ENCODE data around the gene UBE2H.

UBE2H gene

GRCh38 chr7:129785685-129786514 lies 166.9 kb downstream of the UBE2H start:
- peak; percentile 76 for DNase-seq

GRCh38 chr7:129784783-129785684 lies 167.7 kb downstream of the UBE2H start:
- DNase-seq: peak; percentile 54

GRCh38 chr7:129784437-129784782 lies 168.3 kb downstream of the UBE2H start:
- DNase-seq: peak; percentile 59

- no peak for DNase-seq
Measured at GRCh38 chr7:129783584-129783919, 169.2 kb downstream of the UBE2H start.

GRCh38 chr7:129782818-129783583 lies 169.8 kb downstream of the UBE2H start:
- DNase-seq: peak; percentile 75

- peak; percentile 74 for DNase-seq
Measured at GRCh38 chr7:129781928-129782817, 170.6 kb downstream of the UBE2H start.

GRCh38 chr7:129780974-129781927 lies 171.5 kb downstream of the UBE2H start:
- peak; percentile 59 for DNase-seq
